WTC11 (cell line): Measurements from ENCODE around the gene NPW. TPM values are rescaled to one million over a fixed set of nuclear protein-coding genes. Genes with fewer than 3 reads are reported as not detected.

Source experiments
- ATAC-seq: fragments of 200-7000 bp; cut with Tn5 transposase; 2 replicates; pipeline ENCODE4 v1.10.0; 2021; ENCODE audit warnings: mild to moderate bottlenecking, moderate library complexity
- CTCF ChIA-PET: fragments of 300-600 bp; sonication (Branson Sonifier 250); formaldehyde crosslinking; loops from one replicate; lab custom pipeline; 2021; ENCODE audit warnings: antibody characterized with exemption; lab: Charles Lee
- POLR2A ChIA-PET: fragments of 350-600 bp; sonication (Branson Sonifier 250); formaldehyde crosslinking; loops from one replicate; lab custom pipeline; 2021; ENCODE audit warnings: antibody characterized with exemption; lab: Charles Lee
- DNase-seq: peaks from one replicate; pipeline ENCODE4 v3.0.0; 2021; ENCODE audit warnings: low spot score
- H3K27ac Mint-ChIP-seq: 2 replicates; pipeline ENCODE4 v1.8.0; 2021; ENCODE audit warnings: mixed read lengths
- H3K27me3 Mint-ChIP-seq: 2 replicates; pipeline ENCODE4 v1.8.0; 2021; ENCODE audit warnings: low read depth, mild to moderate bottlenecking, moderate library complexity, mixed read lengths
- H3K36me3 Mint-ChIP-seq: 2 replicates; pipeline ENCODE4 v1.8.0; 2021; ENCODE audit warnings: mixed read lengths
- H3K4me1 Mint-ChIP-seq: 2 replicates; pipeline ENCODE4 v1.8.0; 2022; ENCODE audit warnings: mixed read lengths
- H3K4me3 Mint-ChIP-seq: 2 replicates; pipeline ENCODE4 v1.8.0; 2021; ENCODE audit warnings: mild to moderate bottlenecking, moderate library complexity, mixed read lengths
- H3K9me3 Mint-ChIP-seq: 2 replicates; pipeline ENCODE4 v1.8.0; 2021; ENCODE audit warnings: mixed read lengths
- AR ChIP-seq: fragments of 250-450 bp; sonication (Bioruptor Pico); IDR thresholded peaks from 2 replicates; pipeline ENCODE4 v1.9.0; 2021; ENCODE audit warnings: mild to moderate bottlenecking
- ARID4B ChIP-seq: sonication (generic); formaldehyde crosslinking; IDR thresholded peaks from 2 replicates; pipeline ENCODE4 v1.8.0; 2023; ENCODE audit warnings: missing genetic modification reagents, mild to moderate bottlenecking, borderline replicate concordance
- ATF3 ChIP-seq: sonication (generic); formaldehyde crosslinking; conservative IDR thresholded peaks from 2 replicates; pipeline ENCODE4 v1.8.1; 2022; ENCODE audit warnings: mild to moderate bottlenecking, missing genetic modification reagents
- CBFB ChIP-seq: sonication (generic); formaldehyde crosslinking; IDR thresholded peaks from 2 replicates; pipeline ENCODE4 v1.8.1; 2022; ENCODE audit warnings: mild to moderate bottlenecking, low read depth, missing genetic modification reagents
- ERG ChIP-seq: fragments of 250-450 bp; sonication (Bioruptor Pico); IDR thresholded peaks from 2 replicates; pipeline ENCODE4 v1.8.0; 2021; ENCODE audit warnings: mild to moderate bottlenecking
- FOXJ3 ChIP-seq: sonication (generic); formaldehyde crosslinking; IDR thresholded peaks from 2 replicates; pipeline ENCODE4 v1.9.0; 2021; ENCODE audit warnings: missing genetic modification reagents, mild to moderate bottlenecking, borderline replicate concordance
- GABPB1 ChIP-seq: sonication (generic); formaldehyde crosslinking; IDR thresholded peaks from 2 replicates; pipeline ENCODE4 v1.8.1; 2023; ENCODE audit warnings: mild to moderate bottlenecking, missing genetic modification reagents
- KAT7 ChIP-seq: sonication (generic); formaldehyde crosslinking; IDR thresholded peaks from 2 replicates; pipeline ENCODE4 v1.8.1; 2023; ENCODE audit warnings: missing genetic modification reagents, mild to moderate bottlenecking, borderline replicate concordance
- NR3C1 ChIP-seq: sonication (generic); formaldehyde crosslinking; conservative IDR thresholded peaks from 2 replicates; pipeline ENCODE4 v1.8.1; 2023; ENCODE audit warnings: low read depth, mild to moderate bottlenecking, missing genetic modification reagents
- TEAD4 ChIP-seq: sonication (generic); formaldehyde crosslinking; IDR thresholded peaks from 2 replicates; pipeline ENCODE4 v1.8.0; 2022; ENCODE audit warnings: mild to moderate bottlenecking, missing genetic modification reagents
- ZNF121 ChIP-seq: sonication (generic); formaldehyde crosslinking; IDR thresholded peaks from 2 replicates; pipeline ENCODE4 v1.8.0; 2023; ENCODE audit warnings: missing genetic modification reagents
- ZNF263 ChIP-seq: sonication (generic); formaldehyde crosslinking; IDR thresholded peaks from 2 replicates; pipeline ENCODE4 v1.8.1; 2022; ENCODE audit warnings: low read depth, mild to moderate bottlenecking, moderate library complexity, missing genetic modification reagents
- ZNF512 ChIP-seq: sonication (generic); formaldehyde crosslinking; IDR thresholded peaks from 2 replicates; pipeline ENCODE4 v1.8.1; 2022; ENCODE audit warnings: missing genetic modification reagents, borderline replicate concordance
- total RNA-seq: library from RNA; stranded (reverse); gene quantifications from 3 replicates; pipeline ENCODE4 v1.2.3, GENCODE V29; 2021

Gene NPW
- total RNA-seq, 1 experiment from 2014 or later, result 15.2 TPM

GRCh38 chr16:1991948-1992703 is 27.5 kb upstream of the NPW start (continued):
- no peak for TF ChIP-seq ZNF121 (CRISPR knock-in tag)

GRCh38 chr16:1992704-1993317 is 26.8 kb upstream of the NPW start:
- ChIA-PET POLR2A (interaction anchor here (1.1 to 1.7 kb wide), 5 partner anchors 12 to 162 kb away, joined by 3 to 13 read pairs (median 4); partner anchors contain the start of genes RPS2, TBL3 and TRAF7), CTCF (interaction anchor here (0.6 to 6.4 kb wide), 14 partner anchors 9 to 558 kb away, joined by 3 to 59 read pairs (median 5); partner anchors contain the start of genes GFER, NTHL1 and TSC2)
- no peak overlapping the region for H3K27ac Mint-ChIP-seq
- TF ChIP-seq KAT7, result no peak
- 0 out of 2 replicates have a peak, but pooled peaks have one; percentile 41 for TF ChIP-seq ARID4B (CRISPR knock-in tag)
- peaks cover 24% of the 10 kb centered on the region for H3K27me3 Mint-ChIP-seq
- peak overlapping the region; percentile 55 for H3K4me3 Mint-ChIP-seq
- H3K9me3 Mint-ChIP-seq, result no peaks in the 10 kb centered on the region
- peaks cover 17% of the 10 kb centered on the region for H3K4me1 Mint-ChIP-seq
- DNase-seq, result peak; percentile 86
- ATAC-seq, result peak; percentile 26
- H3K36me3 Mint-ChIP-seq, result peaks cover 5% of the 10 kb centered on the region

- ATAC-seq, result no peak
- Mint-ChIP-seq H3K27me3 (peaks cover 20% of the 10 kb centered on the region), H3K36me3 (peaks cover 11% of the 10 kb centered on the region), H3K27ac (no peak overlapping the region), H3K9me3 (no peaks in the 10 kb centered on the region), H3K4me3 (peak overlapping the region; percentile 55), H3K4me1 (peaks cover 14% of the 10 kb centered on the region)
- CTCF ChIA-PET, result interaction anchor here (1.0 to 6.4 kb wide), 4 partner anchors 9 to 65 kb away, joined by 3 to 59 read pairs (median 4); partner anchors contain the start of genes GFER and NPW
- POLR2A ChIA-PET, result interaction anchor here (1.3 kb wide), 1 partner anchor 97 kb away, joined by 4 read pairs; no protein-coding TSS in a partner anchor
- TF ChIP-seq FOXJ3 (no peak), GABPB1 (peak; percentile 91)
- DNase-seq, result no peak
Measured at GRCh38 chr16:1993731-1994131, 25.9 kb upstream of the NPW start.

GRCh38 chr16:1997494-1998359 is 21.9 kb upstream of the NPW start:
- no peak for ATAC-seq
- DNase-seq, result no peak
- Mint-ChIP-seq H3K9me3 (no peaks in the 10 kb centered on the region), H3K27me3 (no peaks in the 10 kb centered on the region; the same call in 1 of the 2 replicates), H3K36me3 (peaks cover 24% of the 10 kb centered on the region), H3K4me3 (no peak overlapping the region), H3K4me1 (0 out of 2 replicates have a peak, but pooled peaks cover 3% of the 10 kb centered on the region), H3K27ac (no peak overlapping the region)
- ChIA-PET POLR2A (interaction anchor here (0.6 to 1.2 kb wide), 2 partner anchors 33 to 46 kb away, joined by 3 to 4 read pairs; partner anchors contain the start of gene RPS2), CTCF (interaction anchor here (0.7 to 2.7 kb wide), 3 partner anchors 19 to 143 kb away, joined by 3 to 9 read pairs (median 4); no protein-coding TSS in a partner anchor)
- no peak for TF ChIP-seq ZNF263 (CRISPR knock-in tag)
- no peak for TF ChIP-seq AR
- no peak for TF ChIP-seq ERG (CRISPR knock-in tag)
- no peak for TF ChIP-seq ZNF512 (CRISPR knock-in tag)
- no peak for TF ChIP-seq TEAD4 (CRISPR knock-in tag)
- TF ChIP-seq CBFB (CRISPR knock-in tag), result no peak
- TF ChIP-seq ATF3 (CRISPR knock-in tag), result no peak
- no peak for TF ChIP-seq NR3C1 (CRISPR knock-in tag)
